ENCODE results near the gene GALNT10.

Gene GALNT10

DNA sequence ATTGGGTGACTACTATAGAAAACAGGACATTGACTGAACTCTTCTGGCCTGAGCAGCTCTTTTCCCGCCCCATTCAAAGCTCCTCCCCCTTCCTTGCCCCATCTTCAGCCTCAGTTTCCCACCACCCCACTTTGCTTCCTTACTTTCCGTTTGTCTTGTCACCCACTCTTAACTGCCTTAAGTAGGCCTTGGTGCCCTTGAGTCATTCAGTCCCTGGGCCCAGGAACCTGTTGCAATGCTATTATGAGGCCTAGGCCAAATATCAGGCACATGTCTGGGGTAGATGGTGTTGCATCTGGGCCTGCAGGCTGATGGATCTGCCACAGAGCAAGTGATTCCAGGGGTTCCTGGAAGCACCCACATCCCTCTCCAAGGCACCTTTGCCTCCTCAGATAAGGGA, 17.7 kb upstream of the GALNT10 start:
- no peak overlapping the region for H3K4me3 ChIP-seq (ENCODE audit: low read length)
- no CpG with 5 or more reads among the region's 2 CpGs for WGBS (ENCODE audit: extremely low coverage, insufficient coverage, low lambda C conversion rate)
- H4K8ac ChIP-seq (ENCODE audit: low read depth, low read length), result no peak overlapping the region

GRCh38 chr5:154174091-154174490, 16.4 kb upstream of the GALNT10 start:
- Histone ChIP-seq H4K8ac (ENCODE audit: low read depth, low read length) (no peak overlapping the region), H2AK5ac (ENCODE audit: low read length) (no peak overlapping the region), H3K18ac (ENCODE audit: low read length) (no peak overlapping the region), H3K4me1 (ENCODE audit: control insufficient read depth, low read depth, low read length) (no peaks in the 10 kb centered on the region), H3K4me3 (ENCODE audit: low read length) (no peak overlapping the region), H4K5ac (ENCODE audit: low read length) (no peak overlapping the region), H3K27ac (ENCODE audit: low read depth, low read length) (no peak overlapping the region), H2BK5ac (ENCODE audit: low read length) (no peak overlapping the region), H3K9ac (ENCODE audit: low read length) (no peak overlapping the region), H3K4ac (ENCODE audit: low read depth, low read length) (no peak overlapping the region), H3K27me3 (ENCODE audit: insufficient read depth, low read length, poor library complexity) (no peaks in the 10 kb centered on the region), H3K36me3 (ENCODE audit: control insufficient read depth, insufficient read depth, low read length) (no peaks in the 10 kb centered on the region), H3K23ac (ENCODE audit: low read length) (no peak overlapping the region), H2BK15ac (replicated peaks; ENCODE audit: low read depth) (no peak overlapping the region), H3K4me2 (ENCODE audit: low read length) (no peak overlapping the region), H2BK120ac (ENCODE audit: low read depth, low read length) (no peak overlapping the region), H3K79me2 (ENCODE audit: control insufficient read depth, insufficient read depth, low read length) (no peaks in the 10 kb centered on the region), H3K56ac (ENCODE audit: low read length) (no peak overlapping the region), H3K79me1 (ENCODE audit: low read length) (no peaks in the 10 kb centered on the region)
- no peak for DNase-seq
- WGBS (ENCODE audit: extremely low coverage, insufficient coverage, low lambda C conversion rate), result no CpG with 5 or more reads among the region's 1 CpG

More for the DNA sequence above, 17.7 kb upstream of the GALNT10 start:
- H2BK120ac ChIP-seq (ENCODE audit: low read depth, low read length), result no peak overlapping the region
- no peaks in the 10 kb centered on the region for H3K4me1 ChIP-seq (ENCODE audit: control insufficient read depth, low read depth, low read length)
- H3K56ac ChIP-seq (ENCODE audit: low read length), result no peak overlapping the region
- no peaks in the 10 kb centered on the region for H3K79me2 ChIP-seq (ENCODE audit: control insufficient read depth, insufficient read depth, low read length)
- H2BK15ac ChIP-seq (replicated peaks; ENCODE audit: low read depth), result no peak overlapping the region
- H3K18ac ChIP-seq (ENCODE audit: low read length), result no peak overlapping the region
- no peak overlapping the region for H3K4ac ChIP-seq (ENCODE audit: low read depth, low read length)
- no peak for DNase-seq
- H3K27ac ChIP-seq (ENCODE audit: low read depth, low read length), result no peak overlapping the region
- no peaks in the 10 kb centered on the region for H3K27me3 ChIP-seq (ENCODE audit: insufficient read depth, low read length, poor library complexity)
- H4K5ac ChIP-seq (ENCODE audit: low read length), result no peak overlapping the region
- H3K36me3 ChIP-seq (ENCODE audit: control insufficient read depth, insufficient read depth, low read length), result no peaks in the 10 kb centered on the region
- peak overlapping the region; percentile 28 for H2AK5ac ChIP-seq (ENCODE audit: low read length)
- H3K4me2 ChIP-seq (ENCODE audit: low read length), result no peak overlapping the region
- no peak overlapping the region for H3K23ac ChIP-seq (ENCODE audit: low read length)
- H2BK5ac ChIP-seq (ENCODE audit: low read length), result no peak overlapping the region
- H3K9ac ChIP-seq (ENCODE audit: low read length), result no peak overlapping the region
- no peaks in the 10 kb centered on the region for H3K79me1 ChIP-seq (ENCODE audit: low read length)

DNA sequence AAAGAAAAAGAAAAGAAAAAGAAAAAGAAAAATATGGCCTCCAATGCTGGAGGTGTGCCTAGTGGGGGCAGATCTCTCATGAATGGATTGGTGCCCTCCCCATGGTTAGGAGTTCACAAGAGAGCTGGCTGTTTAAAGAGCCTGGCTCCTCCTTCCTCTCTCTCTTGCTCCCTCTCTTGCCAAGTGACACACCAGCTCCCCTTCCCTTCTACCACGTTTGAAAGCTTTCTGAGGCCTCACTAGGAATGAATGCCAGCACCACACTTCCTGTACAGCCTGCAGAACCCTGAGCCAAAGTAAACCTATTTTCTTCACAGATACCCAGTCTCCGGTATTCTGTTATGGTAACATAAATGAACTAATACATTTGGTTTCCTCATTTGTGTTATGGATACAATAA, 14.4 kb upstream of the GALNT10 start:
- Histone ChIP-seq H3K4ac (ENCODE audit: low read depth, low read length) (no peak overlapping the region), H3K4me2 (ENCODE audit: low read length) (no peak overlapping the region), H3K18ac (ENCODE audit: low read length) (no peak overlapping the region), H2AK5ac (ENCODE audit: low read length) (no peak overlapping the region), H4K5ac (ENCODE audit: low read length) (no peak overlapping the region), H3K4me1 (ENCODE audit: control insufficient read depth, low read depth, low read length) (no peaks in the 10 kb centered on the region), H3K56ac (ENCODE audit: low read length) (no peak overlapping the region), H2BK15ac (replicated peaks; ENCODE audit: low read depth) (no peak overlapping the region), H3K27ac (ENCODE audit: low read depth, low read length) (no peak overlapping the region), H3K79me1 (ENCODE audit: low read length) (no peaks in the 10 kb centered on the region), H3K36me3 (ENCODE audit: control insufficient read depth, insufficient read depth, low read length) (no peaks in the 10 kb centered on the region), H4K8ac (ENCODE audit: low read depth, low read length) (no peak overlapping the region), H3K9ac (ENCODE audit: low read length) (no peak overlapping the region), H3K23ac (ENCODE audit: low read length) (no peak overlapping the region), H3K79me2 (ENCODE audit: control insufficient read depth, insufficient read depth, low read length) (no peaks in the 10 kb centered on the region), H2BK120ac (ENCODE audit: low read depth, low read length) (no peak overlapping the region), H3K27me3 (ENCODE audit: insufficient read depth, low read length, poor library complexity) (no peaks in the 10 kb centered on the region), H3K4me3 (ENCODE audit: low read length) (no peak overlapping the region), H2BK5ac (ENCODE audit: low read length) (no peak overlapping the region)
- DNase-seq, result no peak
- WGBS (ENCODE audit: extremely low coverage, insufficient coverage, low lambda C conversion rate), result no CpG with 5 or more reads among the region's 2 CpGs

DNA sequence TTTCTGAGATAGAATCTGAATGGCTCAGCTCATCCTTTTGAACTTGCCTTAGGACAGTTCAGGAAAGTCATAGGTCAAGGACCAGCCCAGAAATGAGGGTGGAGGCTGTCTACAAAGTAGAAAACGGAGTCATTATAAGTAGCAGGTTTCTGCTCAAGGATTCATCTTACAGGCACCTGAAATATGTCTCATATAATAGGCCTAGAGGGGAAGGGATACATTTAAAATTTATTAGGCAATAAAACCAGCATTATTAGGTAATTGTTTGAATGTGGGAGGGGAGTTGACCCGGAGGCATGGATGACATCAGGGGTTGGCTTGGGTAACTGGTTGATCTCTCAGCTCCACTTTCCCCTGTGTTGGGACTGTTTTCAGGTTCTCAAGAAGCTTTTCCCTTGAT, 11.9 kb upstream of the GALNT10 start:
- peak overlapping the region; percentile 48 for H2AK5ac ChIP-seq (ENCODE audit: low read length)
- no CpG with 5 or more reads among the region's 2 CpGs for WGBS (ENCODE audit: extremely low coverage, insufficient coverage, low lambda C conversion rate)

DNA sequence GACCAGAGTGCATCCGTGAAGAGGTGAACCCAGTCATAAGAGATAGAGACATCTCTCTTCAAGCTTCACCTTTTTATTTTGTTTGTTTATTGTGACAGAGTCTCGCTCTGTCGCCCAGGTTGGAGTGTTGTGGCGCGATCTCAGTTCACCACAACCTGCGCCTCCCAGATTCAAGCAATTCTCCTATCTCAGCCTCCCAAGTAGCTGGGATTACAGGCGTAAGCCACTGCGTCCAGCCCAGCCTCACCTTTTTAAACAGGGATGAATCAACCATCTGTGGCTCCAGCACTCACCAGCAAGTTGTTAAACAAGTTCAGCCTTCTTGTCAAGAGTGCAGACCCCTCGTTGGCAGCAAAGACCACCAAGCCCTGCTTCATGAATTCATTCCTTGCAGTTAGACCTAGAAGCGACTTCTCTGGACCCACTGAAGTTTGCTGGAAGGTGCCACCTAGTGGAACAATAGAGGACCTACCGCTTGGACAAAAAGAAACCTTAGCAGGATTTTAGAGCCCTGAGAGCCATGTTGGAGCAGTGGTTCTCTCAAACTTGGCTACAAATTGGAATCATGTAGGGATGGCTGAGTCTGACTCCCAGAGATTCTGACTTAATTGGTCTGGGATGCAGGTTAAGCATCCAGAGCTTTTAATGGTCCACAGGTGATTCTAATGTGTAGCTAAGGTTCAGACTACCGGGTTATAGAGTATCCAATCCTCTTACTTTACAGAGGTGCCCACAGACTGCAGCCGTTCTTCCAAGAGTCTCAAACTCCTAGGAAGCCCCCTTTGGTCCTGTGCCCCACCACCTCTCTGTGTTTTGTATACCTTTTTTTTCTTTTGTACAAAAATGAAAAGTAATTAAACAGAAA, 10.5 kb upstream of the GALNT10 start:
- H3K4me2 ChIP-seq (ENCODE audit: low read length), result no peak overlapping the region
- H3K27me3 ChIP-seq (ENCODE audit: insufficient read depth, low read length, poor library complexity), result no peaks in the 10 kb centered on the region
- H4K8ac ChIP-seq (ENCODE audit: low read depth, low read length), result no peak overlapping the region
- peak; percentile 80 for DNase-seq
- no peak overlapping the region for H3K56ac ChIP-seq (ENCODE audit: low read length)
- H2AK5ac ChIP-seq (ENCODE audit: low read length), result no peak overlapping the region
- H3K18ac ChIP-seq (ENCODE audit: low read length), result no peak overlapping the region
- H3K9ac ChIP-seq (ENCODE audit: low read length), result no peak overlapping the region
- no peak overlapping the region for H3K23ac ChIP-seq (ENCODE audit: low read length)
- H3K79me1 ChIP-seq (ENCODE audit: low read length), result no peaks in the 10 kb centered on the region
- H3K27ac ChIP-seq (ENCODE audit: low read depth, low read length), result no peak overlapping the region
- no peak overlapping the region for H3K4me3 ChIP-seq (ENCODE audit: low read length)
- no peak overlapping the region for H3K4ac ChIP-seq (ENCODE audit: low read depth, low read length)
- H2BK120ac ChIP-seq (ENCODE audit: low read depth, low read length), result no peak overlapping the region
- no peak overlapping the region for H2BK15ac ChIP-seq (replicated peaks; ENCODE audit: low read depth)
- H3K36me3 ChIP-seq (ENCODE audit: control insufficient read depth, insufficient read depth, low read length), result no peaks in the 10 kb centered on the region
- H4K5ac ChIP-seq (ENCODE audit: low read length), result no peak overlapping the region
- H3K4me1 ChIP-seq (ENCODE audit: control insufficient read depth, low read depth, low read length), result no peaks in the 10 kb centered on the region
- no CpG with 5 or more reads among the region's 13 CpGs for WGBS (ENCODE audit: extremely low coverage, insufficient coverage, low lambda C conversion rate)
- H2BK5ac ChIP-seq (ENCODE audit: low read length), result no peak overlapping the region
- no peaks in the 10 kb centered on the region for H3K79me2 ChIP-seq (ENCODE audit: control insufficient read depth, insufficient read depth, low read length)

More for the DNA sequence above, 11.9 kb upstream of the GALNT10 start:
- Histone ChIP-seq H3K18ac (ENCODE audit: low read length) (no peak overlapping the region), H3K27ac (ENCODE audit: low read depth, low read length) (no peak overlapping the region), H2BK15ac (replicated peaks; ENCODE audit: low read depth) (no peak overlapping the region), H3K79me2 (ENCODE audit: control insufficient read depth, insufficient read depth, low read length) (no peaks in the 10 kb centered on the region), H2BK5ac (ENCODE audit: low read length) (no peak overlapping the region), H3K56ac (ENCODE audit: low read length) (peak overlapping the region; percentile 30), H4K8ac (ENCODE audit: low read depth, low read length) (no peak overlapping the region), H2BK120ac (ENCODE audit: low read depth, low read length) (no peak overlapping the region), H3K9ac (ENCODE audit: low read length) (no peak overlapping the region), H3K79me1 (ENCODE audit: low read length) (no peaks in the 10 kb centered on the region), H3K4ac (ENCODE audit: low read depth, low read length) (no peak overlapping the region), H3K27me3 (ENCODE audit: insufficient read depth, low read length, poor library complexity) (no peaks in the 10 kb centered on the region), H3K4me2 (ENCODE audit: low read length) (no peak overlapping the region), H4K5ac (ENCODE audit: low read length) (no peak overlapping the region), H3K4me3 (ENCODE audit: low read length) (no peak overlapping the region), H3K36me3 (ENCODE audit: control insufficient read depth, insufficient read depth, low read length) (no peaks in the 10 kb centered on the region), H3K4me1 (ENCODE audit: control insufficient read depth, low read depth, low read length) (no peaks in the 10 kb centered on the region), H3K23ac (ENCODE audit: low read length) (no peak overlapping the region)
- DNase-seq, result no peak

DNA sequence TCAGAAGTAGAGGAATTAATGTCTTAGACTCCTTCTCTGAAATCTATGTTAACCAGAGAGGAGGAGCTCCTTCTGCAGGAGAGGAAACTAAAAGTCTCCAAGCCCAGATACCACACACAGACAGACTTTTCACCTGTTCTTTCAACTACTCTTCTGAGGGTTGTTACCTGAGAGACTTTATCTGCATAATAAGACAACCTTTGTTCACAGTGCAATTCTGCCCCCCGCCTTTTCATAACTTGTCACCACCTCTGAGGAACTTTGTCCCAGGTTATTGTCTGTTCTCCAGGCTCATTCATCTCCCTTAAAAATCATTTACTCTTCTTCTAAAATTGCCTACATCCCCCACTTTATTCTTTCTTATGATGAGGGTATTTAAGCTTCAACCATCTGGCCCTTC, 9.4 kb upstream of the GALNT10 start:
- Histone ChIP-seq H4K8ac (ENCODE audit: low read depth, low read length) (no peak overlapping the region), H3K4me1 (ENCODE audit: control insufficient read depth, low read depth, low read length) (no peaks in the 10 kb centered on the region), H3K79me1 (ENCODE audit: low read length) (no peaks in the 10 kb centered on the region), H2BK120ac (ENCODE audit: low read depth, low read length) (no peak overlapping the region), H3K18ac (ENCODE audit: low read length) (no peak overlapping the region), H2AK5ac (ENCODE audit: low read length) (no peak overlapping the region), H3K23ac (ENCODE audit: low read length) (no peak overlapping the region), H3K79me2 (ENCODE audit: control insufficient read depth, insufficient read depth, low read length) (no peaks in the 10 kb centered on the region), H3K27ac (ENCODE audit: low read depth, low read length) (no peak overlapping the region), H3K36me3 (ENCODE audit: control insufficient read depth, insufficient read depth, low read length) (no peaks in the 10 kb centered on the region), H3K56ac (ENCODE audit: low read length) (no peak overlapping the region), H2BK5ac (ENCODE audit: low read length) (no peak overlapping the region), H4K5ac (ENCODE audit: low read length) (no peak overlapping the region), H3K9ac (ENCODE audit: low read length) (no peak overlapping the region), H3K4me2 (ENCODE audit: low read length) (no peak overlapping the region), H3K4me3 (ENCODE audit: low read length) (no peak overlapping the region), H3K4ac (ENCODE audit: low read depth, low read length) (no peak overlapping the region), H2BK15ac (replicated peaks; ENCODE audit: low read depth) (no peak overlapping the region), H3K27me3 (ENCODE audit: insufficient read depth, low read length, poor library complexity) (no peaks in the 10 kb centered on the region)
- DNase-seq, result no peak
- WGBS (ENCODE audit: extremely low coverage, insufficient coverage, low lambda C conversion rate), result no CpG with 5 or more reads among the region's 1 CpG

Data from mesendoderm (in vitro differentiated cells).